NCI-H524 treated with DMSO at 0.1 percent for 48 hours (cell line): ENCODE data around the gene KANK3.
A peak's percentile ranks its signal among the peaks of the same experiment; 100 is the strongest.
"Not testable (repeated sequence)": the region's sequence is repeated elsewhere in the genome, so short reads cannot be mapped to it uniquely, and the experiment has no call there.

Experiments
- DNase-seq: peaks from one replicate; lab custom pipeline; 2025; lab: John Stamatoyannopoulos, UW

KANK3 gene

GRCh38 chr19:8370176-8371010 is 27.3 kb upstream of the KANK3 start:
- DNase-seq = no peak

GRCh38 chr19:8367327-8368001 is 24.4 kb upstream of the KANK3 start:
- DNase-seq = no peak

- no peak for DNase-seq
Observed at GRCh38 chr19:8366961-8367326, 23.9 kb upstream of the KANK3 start.

- DNase-seq = no peak
Observed at GRCh38 chr19:8366121-8366581, 23.1 kb upstream of the KANK3 start.

GRCh38 chr19:8363803-8364771 is 21.0 kb upstream of the KANK3 start, which contains the start of gene ANGPTL4:
ANGPTL4 (plus strand) TSS chr19:8364155; CDS start chr19:8364322, 167 bp downstream.
- DNase-seq = no peak

- peak; percentile 38 for DNase-seq
Observed at GRCh38 chr19:8361921-8362793, 19.1 kb upstream of the KANK3 start.

- DNase-seq = no peak
Observed at GRCh38 chr19:8360196-8360595, 17.1 kb upstream of the KANK3 start.

GRCh38 chr19:8358948-8359347 is 15.9 kb upstream of the KANK3 start:
- DNase-seq = no peak

GRCh38 chr19:8357007-8357521 is 14.0 kb upstream of the KANK3 start:
- DNase-seq = no peak

GRCh38 chr19:8355631-8356402 is 12.8 kb upstream of the KANK3 start:
- no peak for DNase-seq

GRCh38 chr19:8352845-8353244 is 9.8 kb upstream of the KANK3 start:
- not testable (repeated sequence) for DNase-seq

- DNase-seq = no peak
Observed at GRCh38 chr19:8352134-8352827, 9.2 kb upstream of the KANK3 start.

- not testable (repeated sequence) for DNase-seq
Observed at GRCh38 chr19:8349629-8350372, 6.7 kb upstream of the KANK3 start.

GRCh38 chr19:8343483-8343844 is 402 bp upstream of the KANK3 start:
- no peak for DNase-seq

GRCh38 chr19:8342316-8342683 is 762 bp downstream of the KANK3 start:
- DNase-seq = no peak

- DNase-seq = not testable (repeated sequence)
Observed at GRCh38 chr19:8341504-8341903, 1.6 kb downstream of the KANK3 start.

- no peak for DNase-seq
Observed at GRCh38 chr19:8340341-8341096, 2.5 kb downstream of the KANK3 start.

- DNase-seq = no peak
Observed at GRCh38 chr19:8338835-8339234, 4.2 kb downstream of the KANK3 start.
